ENCODE results near the gene SLC38A11. TPM values are rescaled to one million over a fixed set of nuclear protein-coding genes. Genes with fewer than 3 reads are reported as not detected.
"Not testable (repeated sequence)": the region's sequence is repeated elsewhere in the genome, so short reads cannot be mapped to it uniquely, and the experiment has no call there.

Gene SLC38A11
- 1 to 10 TPM in 1 of 2 donors, under 1 TPM in 1; 0.85 to 2.0 TPM for total RNA-seq

GRCh38 chr2:164954954-164955701 lies at the start of gene SLC38A11:
Gene SLC38A11, minus strand, starts transcription at chr2:164955525. Its CDS starts 278 bp downstream, at chr2:164955247.
- Histone ChIP-seq H3K27ac (no peak within 1 kb of the TSS), H3K36me3 (no peaks in the 10 kb centered on the region), H3K4me1 (ENCODE audit: control insufficient read depth in 1 of 2, low read depth in 2 of 2) (peaks cover 0 to 5% of the 10 kb centered on the region in 2 donors), H3K9me3 (no peaks in the 10 kb centered on the region), H3K27me3 (replicated peaks; ENCODE audit: insufficient read depth) (no peaks in the 10 kb centered on the region), H3K4me3 (peak within 1 kb of the TSS; percentile 66)
- no peak for TF ChIP-seq CTCF (IDR thresholded peaks at IDR 0.05)
- DNase-seq (ENCODE audit: low spot score) (no peak), ATAC-seq (ENCODE audit: insufficient number of reproducible peaks, low FRiP score, low read depth) (no peak)

GRCh38 chr2:165003443-165004130 lies 48.3 kb upstream of the SLC38A11 start:
- no peaks in the 10 kb centered on the region for H3K4me1 ChIP-seq (ENCODE audit: control insufficient read depth in 1 of 2, low read depth in 2 of 2)
- H3K27ac ChIP-seq = no peak overlapping the region
- ATAC-seq (ENCODE audit: insufficient number of reproducible peaks, low FRiP score, low read depth) (no peak), DNase-seq (ENCODE audit: low spot score) (no peak)
- TF ChIP-seq CTCF (IDR thresholded peaks at IDR 0.05) = no peak
- no peak overlapping the region for H3K4me3 ChIP-seq
- no peaks in the 10 kb centered on the region for H3K27me3 ChIP-seq (replicated peaks; ENCODE audit: insufficient read depth)
- no peaks in the 10 kb centered on the region for H3K9me3 ChIP-seq
- no peaks in the 10 kb centered on the region for H3K36me3 ChIP-seq

GRCh38 chr2:165002638-165003037 lies 47.3 kb upstream of the SLC38A11 start:
- no peaks in the 10 kb centered on the region for H3K4me1 ChIP-seq (ENCODE audit: control insufficient read depth in 1 of 2, low read depth in 2 of 2)
- no peak overlapping the region for H3K27ac ChIP-seq
- no peak for ATAC-seq (ENCODE audit: insufficient number of reproducible peaks, low FRiP score, low read depth)

GRCh38 chr2:164994664-164995299 lies 39.5 kb upstream of the SLC38A11 start:
- not testable (repeated sequence) for DNase-seq (ENCODE audit: low spot score); H3K36me3 ChIP-seq; H3K27ac ChIP-seq; ATAC-seq (ENCODE audit: insufficient number of reproducible peaks, low FRiP score, low read depth); H3K9me3 ChIP-seq; H3K27me3 ChIP-seq (replicated peaks; ENCODE audit: insufficient read depth); H3K4me3 ChIP-seq
- H3K4me1 ChIP-seq (ENCODE audit: control insufficient read depth in 1 of 2, low read depth in 2 of 2) = peaks cover 13 to 14% of the 10 kb centered on the region in 2 donors

More at GRCh38 chr2:165002638-165003037, 47.3 kb upstream of the SLC38A11 start:
- TF ChIP-seq CTCF (IDR thresholded peaks at IDR 0.05) = no peak
- H3K27me3 ChIP-seq (replicated peaks; ENCODE audit: insufficient read depth) = no peaks in the 10 kb centered on the region
- no peaks in the 10 kb centered on the region for H3K9me3 ChIP-seq
- no peaks in the 10 kb centered on the region for H3K36me3 ChIP-seq
- DNase-seq (ENCODE audit: low spot score) = no peak
- no peak overlapping the region for H3K4me3 ChIP-seq

- Histone ChIP-seq H3K4me3 (no peak overlapping the region), H3K27me3 (replicated peaks; ENCODE audit: insufficient read depth) (no peaks in the 10 kb centered on the region), H3K4me1 (ENCODE audit: control insufficient read depth in 1 of 2, low read depth in 2 of 2) (peaks cover 14% of the 10 kb centered on the region in 2 donors), H3K9me3 (no peaks in the 10 kb centered on the region), H3K36me3 (no peaks in the 10 kb centered on the region), H3K27ac (no peak overlapping the region)
- no peak for DNase-seq (ENCODE audit: low spot score)
- no peak for ATAC-seq (ENCODE audit: insufficient number of reproducible peaks, low FRiP score, low read depth)
- no peak for TF ChIP-seq CTCF (IDR thresholded peaks at IDR 0.05)
These were observed 38.1 kb upstream of the SLC38A11 start for GRCh38 chr2:164993287-164994016.

Measured in thoracic aorta (tissue), 2 donors.